Ovary (tissue), 10 donors: ENCODE measurements around the gene C4BPA. TPM values are rescaled to one million over a fixed set of nuclear protein-coding genes. Genes with fewer than 3 reads are reported as not detected.

Experiments
- DNase-seq, 5 donors: peaks; one replicate each; pipeline ENCODE4 v3.0.0-alpha.2; 2019 to 2020
- H3K27ac ChIP-seq, 2 donors: fragments of 200-600 bp; one replicate each; pipeline versions ENCODE4 v1.5.1 to v1.8.0; 2019 to 2022
- H3K27me3 ChIP-seq: fragments of 200-600 bp; one replicate; pipeline ENCODE4 v1.8.0; 2022
- H3K36me3 ChIP-seq: fragments of 200-600 bp; sonication (generic); one replicate; pipeline ENCODE4 v1.5.1; 2019
- H3K4me1 ChIP-seq: one replicate; pipeline ENCODE4 v1.8.1; 2013; ENCODE audit warnings: mild to moderate bottlenecking, moderate library complexity; ENCODE audit not compliant: insufficient read depth
- H3K4me3 ChIP-seq: fragments of 200-600 bp; sonication (generic); one replicate; pipeline ENCODE4 v1.5.1; 2017
- H3K9me3 ChIP-seq, 2 donors: fragments of 200-600 bp in 1 of 2; sonication (generic) in 1 of 2; one replicate each; pipeline versions ENCODE4 v1.5.1 to v1.8.1; 2013 to 2019; ENCODE audit warnings: mild to moderate bottlenecking in 1 of 2, moderate library complexity in 1 of 2
- CTCF ChIP-seq, 3 donors: fragments of 450-650 bp in 2 of 3; fragments of 200-600 bp in 1 of 3; IDR thresholded peaks; one replicate each; pipeline versions ENCODE4 v1.5.1 to v1.8.0; 2016 to 2022; ENCODE audit warnings: antibody characterized with exemption in 3 of 3, mild to moderate bottlenecking in 1 of 3
- EP300 ChIP-seq: sonication (generic); formaldehyde crosslinking; IDR thresholded peaks from one replicate; pipeline ENCODE4 v1.6.1; 2017; ENCODE audit warnings: antibody characterized with exemption
- POLR2A ChIP-seq: fragments of 450-650 bp; IDR thresholded peaks from one replicate; pipeline ENCODE4 v1.6.1; 2017; ENCODE audit warnings: antibody characterized with exemption, mild to moderate bottlenecking, moderate library complexity
- WGBS, 3 donors: extraction: QIAGEN DNeasy Blood & Tissue Kit in 1 of 3; methylation state at CpG; one replicate each; pipeline versions ENCODE4 v1.1.5 to v1.1.7; 2013 to 2017; 5-methylcytosine and 5-hydroxymethylcytosine counted together
- intact Hi-C, 4 donors: fragments of 100-400 bp; cut with DNase I; formaldehyde crosslinking; loops; one replicate each; pipeline versions ENCODE4 v1.11.0 to v1.15.1; 2022 to 2023
- long read RNA-seq, 3 donors: library from polyadenylated mRNA in 2 of 3; unstranded in 2 of 3; transcript quantifications; one replicate each; pipeline ENCODE4 v2.0.0 and lab custom pipeline, GENCODE V29; 2021 to 2026
- polyA plus RNA-seq, 2 donors: library from polyadenylated mRNA; stranded (reverse); fragments of 200-250 nt in 1 of 2; fragments of 350-450 nt in 1 of 2; fragmentation: Illumina TruSeq in 1 of 2; extraction: RNeasy Lipid Tissue Mini Kit (QIAGEN cat#74804) in 1 of 2; gene quantifications; one replicate each; pipeline ENCODE4 v1.2.3, GENCODE V29; 2013 to 2014
- total RNA-seq, 7 donors: library from RNA; depleted of rRNA in 2 of 7; stranded (reverse); fragments of >200 nt in 2 of 7; fragmentation: NEBNext Ultra II Directional in 3 of 7; extraction: Animal tissue kit (Norgen Biotek cat#: 25700) in 3 of 7; gene quantifications; one replicate each; pipeline versions ENCODE4 v1.1.0 to v1.2.4, GENCODE V29; 2016 to 2023
- donor health status: DM: no; HTN: no; CAD: no; lungs with moderate emphysema.
- donor health status: DM: no; HTN: no; CAD: no.
- donor health status: Bipolar disorder and iron deficiency.
- donor health status: DM: yes; HTN: yes; CAD: no.
- donor health status: DM: no; HTN: no; CAD: no.
- donor health status: DM: yes; HTN: yes; CAD: no.

C4BPA gene
- total RNA-seq (1 to 10 TPM in 3 of 7 donors, under 1 TPM in 4; 0.23 to 3.5 (median 0.45) TPM), polyA plus RNA-seq (1 to 10 TPM; 1.8 to 2.3 TPM)
- long read RNA-seq, donor 1: 0 reads
- long read RNA-seq, donor 2: 0 reads
- long read RNA-seq, donor 3: 0 reads

GRCh38 chr1:207103892-207104373, at the start of gene C4BPA:
Gene C4BPA, plus strand, starts transcription at chr1:207104233. Its CDS starts 8,793 bp downstream, at chr1:207113026.
- WGBS, 3 donors: 53 to 90% (median 68%) methylated on average over 7 of the region's 7 CpGs

DNA sequence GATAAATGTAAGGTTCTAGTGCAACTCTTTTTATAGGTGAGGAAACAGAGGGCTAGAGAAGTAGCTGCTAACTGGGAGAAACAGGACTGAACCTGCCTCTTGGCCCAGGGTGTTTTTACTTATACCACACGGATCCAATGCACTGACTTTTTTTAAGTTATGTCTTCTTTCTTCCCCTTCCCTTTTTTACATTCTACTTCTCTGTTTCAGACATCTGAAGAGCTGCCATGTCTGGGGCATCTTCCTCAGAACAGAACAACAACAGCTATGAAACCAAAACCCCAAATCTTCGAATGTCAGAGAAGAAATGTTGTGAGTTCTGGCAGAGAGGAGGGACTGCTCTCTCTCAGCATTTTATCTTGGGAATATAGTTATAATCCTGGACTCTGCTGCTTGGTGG, 49.5 kb upstream of the C4BPA start:
- no peak overlapping the region for H3K4me3 ChIP-seq
- no peak for DNase-seq
- WGBS, 3 donors: 43 to 45% (median 43%) methylated on average over 2 of the region's 2 CpGs
- H3K4me1 ChIP-seq: peaks cover 7% of the 10 kb centered on the region
- TF ChIP-seq POLR2A: no peak
- TF ChIP-seq CTCF (IDR thresholded peaks at IDR 0.05): no peak
- TF ChIP-seq EP300: no peak
- no peaks in the 10 kb centered on the region for H3K27me3 ChIP-seq
- intact Hi-C loops: loop anchor here in 1 of 4 donors (10.0 kb wide), 1 partner anchor 350 kb away; no protein-coding TSS in a partner anchor
- no peaks in the 10 kb centered on the region for H3K9me3 ChIP-seq
- H3K27ac ChIP-seq: no peak overlapping the region
- no peaks in the 10 kb centered on the region for H3K36me3 ChIP-seq

More at GRCh38 chr1:207103892-207104373, at the start of gene C4BPA:
- intact Hi-C loops: no loop called here
- TF ChIP-seq EP300 (no peak), CTCF (IDR thresholded peaks at IDR 0.05) (no peak), POLR2A (no peak)
- Histone ChIP-seq H3K36me3 (no peaks in the 10 kb centered on the region), H3K9me3 (no peaks in the 10 kb centered on the region), H3K4me3 (no peak within 1 kb of the TSS), H3K4me1 (peaks cover 5% of the 10 kb centered on the region), H3K27me3 (no peaks in the 10 kb centered on the region), H3K27ac (no peak within 1 kb of the TSS)
- no peak for DNase-seq

GRCh38 chr1:207055386-207056001, 48.5 kb upstream of the C4BPA start:
- intact Hi-C loops: loop anchor here in 1 of 4 donors (10.0 kb wide), 1 partner anchor 349 kb away; no protein-coding TSS in a partner anchor
- H3K4me3 ChIP-seq: no peak overlapping the region
- no peaks in the 10 kb centered on the region for H3K9me3 ChIP-seq
- 65 to 71% (median 70%) methylated on average over 3 of the region's 3 CpGs for WGBS, 3 donors
- peaks cover 7% of the 10 kb centered on the region for H3K4me1 ChIP-seq
- DNase-seq: no peak
- no peaks in the 10 kb centered on the region for H3K27me3 ChIP-seq
- TF ChIP-seq POLR2A: no peak
- no peak for TF ChIP-seq EP300
- no peak for TF ChIP-seq CTCF (IDR thresholded peaks at IDR 0.05)
- no peak overlapping the region for H3K27ac ChIP-seq
- no peaks in the 10 kb centered on the region for H3K36me3 ChIP-seq

- TF ChIP-seq CTCF (IDR thresholded peaks at IDR 0.05) (no peak), POLR2A (no peak), EP300 (no peak)
- H3K36me3 ChIP-seq: no peaks in the 10 kb centered on the region
Observed at GRCh38 chr1:207056673-207057072, 47.4 kb upstream of the C4BPA start.

More at GRCh38 chr1:207056673-207057072, 47.4 kb upstream of the C4BPA start:
- Histone ChIP-seq H3K27me3 (no peaks in the 10 kb centered on the region), H3K27ac (no peak overlapping the region), H3K4me1 (peaks cover 3% of the 10 kb centered on the region), H3K4me3 (no peak overlapping the region), H3K9me3 (no peaks in the 10 kb centered on the region)
- intact Hi-C loops: loop anchor here in 1 of 4 donors (10.0 kb wide), 1 partner anchor 348 kb away; no protein-coding TSS in a partner anchor
- 89 to 93% (median 92%) methylated on average over 6 of the region's 6 CpGs for WGBS, 3 donors
- no peak for DNase-seq
